ENCODE results near the gene RARA. TPM values are rescaled to one million over a fixed set of nuclear protein-coding genes. Genes with fewer than 3 reads are reported as not detected.

The RARA gene
- total RNA-seq (2014; rRNA removed; shearing (Covaris generic); ENCODE audit: low replicate concordance) = 8.9 and 11.2 TPM in 2 replicates

DNA sequence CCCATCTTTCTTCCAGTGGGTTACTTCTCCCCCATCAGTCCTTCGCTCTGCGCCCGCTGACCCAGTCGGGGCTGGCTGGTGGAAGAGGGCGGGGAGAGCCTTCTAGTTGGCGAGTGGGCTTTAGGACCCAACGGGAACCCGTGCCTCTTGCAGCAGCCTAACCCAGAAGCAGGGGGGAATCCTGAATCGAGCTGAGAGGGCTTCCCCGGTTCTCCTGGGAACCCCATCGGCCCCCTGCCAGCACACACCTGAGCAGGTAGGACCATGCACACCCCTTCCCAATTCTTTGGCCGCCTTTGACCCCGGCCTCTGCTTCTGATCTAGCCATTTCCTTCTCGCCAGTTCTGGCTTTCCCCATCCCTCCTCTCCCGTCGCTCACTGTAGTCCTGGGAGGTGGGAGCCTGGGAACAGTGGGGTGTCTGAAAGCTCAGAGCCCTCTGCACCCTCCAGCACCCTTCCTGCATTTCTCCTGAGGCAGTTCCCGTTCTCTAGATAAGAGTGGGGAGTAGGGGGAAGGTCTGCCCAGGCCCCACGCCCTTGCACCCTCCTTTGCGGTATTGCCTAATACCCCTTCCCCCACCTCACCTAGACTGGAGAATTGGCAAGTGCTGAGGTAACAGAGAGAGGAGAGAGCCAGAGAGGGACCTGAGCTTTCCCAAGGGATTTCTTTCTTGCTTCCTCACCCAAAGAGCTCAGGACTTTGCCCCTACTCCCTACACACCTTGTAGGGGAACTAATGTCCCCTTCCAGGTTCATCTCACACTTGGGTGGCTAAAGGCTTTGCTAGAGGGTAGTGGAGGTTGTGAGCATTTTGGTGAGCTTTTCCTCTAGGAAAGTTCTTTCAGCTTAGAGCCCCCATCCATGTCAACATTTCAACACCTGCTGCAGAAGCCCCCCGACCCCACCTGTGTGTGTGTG lies at the start of gene RARA:
TSS of gene RARA (plus strand) at position 150 of the 918 bp plus-strand sequence. CDS start 22,039 bp downstream, outside the sequence.
- no peak for DNase-seq
- no peak within 1 kb of the TSS for H3K4me3 ChIP-seq

DNA sequence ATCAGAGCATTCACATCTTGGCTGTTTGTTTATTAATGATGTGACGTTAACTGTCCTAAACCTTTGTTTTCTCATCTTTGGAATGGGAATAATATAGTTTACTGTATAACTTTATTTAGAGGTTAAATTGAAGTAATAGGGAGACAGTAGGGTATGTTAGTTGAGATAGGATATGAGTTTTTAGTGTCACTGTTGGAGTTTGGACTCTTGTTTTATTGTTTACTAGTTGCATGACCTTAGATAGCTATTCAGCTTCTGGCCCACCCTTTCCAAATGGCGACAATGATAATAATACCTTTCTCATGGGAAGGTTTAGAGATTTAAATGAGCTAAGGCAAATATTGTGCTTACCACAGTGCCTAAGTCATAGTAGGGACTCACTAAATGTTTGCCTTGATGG lies 49.5 kb upstream of the RARA start:
- peaks cover 54% of the 10 kb centered on the region for H3K36me3 ChIP-seq
- DNase-seq = no peak
- no peak overlapping the region for H3K4me3 ChIP-seq
- H3K9me3 ChIP-seq = no peaks in the 10 kb centered on the region
- H3K27me3 ChIP-seq = no peaks in the 10 kb centered on the region

More for the DNA sequence above, at the start of gene RARA:
- Histone ChIP-seq H3K27me3 (no peaks in the 10 kb centered on the region), H3K36me3 (peaks cover 4% of the 10 kb centered on the region; the same call in 1 of the 2 replicates), H3K9me3 (no peaks in the 10 kb centered on the region)

DNA sequence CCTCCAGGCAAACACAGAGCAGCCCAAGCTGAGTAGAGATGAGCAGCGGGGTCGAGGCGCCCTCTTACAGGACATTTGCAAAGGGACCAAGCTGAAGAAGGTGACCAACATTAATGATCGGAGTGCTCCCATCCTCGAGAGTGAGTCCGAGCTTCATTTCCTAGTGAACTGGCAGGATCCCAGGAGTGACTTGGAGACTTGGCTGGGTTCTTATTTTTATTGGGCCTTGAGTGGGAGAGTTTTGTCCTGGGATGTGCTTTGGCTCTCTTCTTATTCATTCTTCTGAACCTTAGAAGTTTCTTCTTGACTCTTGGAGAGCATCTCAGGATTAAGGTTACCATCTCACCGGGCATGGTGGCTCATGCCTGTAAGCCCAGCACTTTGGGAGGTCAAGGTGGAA lies 48.5 kb upstream of the RARA start:
- Histone ChIP-seq H3K4me3 (no peak overlapping the region), H3K27me3 (no peaks in the 10 kb centered on the region), H3K36me3 (peaks cover 61% of the 10 kb centered on the region), H3K9me3 (no peaks in the 10 kb centered on the region)
- no peak for DNase-seq

DNA sequence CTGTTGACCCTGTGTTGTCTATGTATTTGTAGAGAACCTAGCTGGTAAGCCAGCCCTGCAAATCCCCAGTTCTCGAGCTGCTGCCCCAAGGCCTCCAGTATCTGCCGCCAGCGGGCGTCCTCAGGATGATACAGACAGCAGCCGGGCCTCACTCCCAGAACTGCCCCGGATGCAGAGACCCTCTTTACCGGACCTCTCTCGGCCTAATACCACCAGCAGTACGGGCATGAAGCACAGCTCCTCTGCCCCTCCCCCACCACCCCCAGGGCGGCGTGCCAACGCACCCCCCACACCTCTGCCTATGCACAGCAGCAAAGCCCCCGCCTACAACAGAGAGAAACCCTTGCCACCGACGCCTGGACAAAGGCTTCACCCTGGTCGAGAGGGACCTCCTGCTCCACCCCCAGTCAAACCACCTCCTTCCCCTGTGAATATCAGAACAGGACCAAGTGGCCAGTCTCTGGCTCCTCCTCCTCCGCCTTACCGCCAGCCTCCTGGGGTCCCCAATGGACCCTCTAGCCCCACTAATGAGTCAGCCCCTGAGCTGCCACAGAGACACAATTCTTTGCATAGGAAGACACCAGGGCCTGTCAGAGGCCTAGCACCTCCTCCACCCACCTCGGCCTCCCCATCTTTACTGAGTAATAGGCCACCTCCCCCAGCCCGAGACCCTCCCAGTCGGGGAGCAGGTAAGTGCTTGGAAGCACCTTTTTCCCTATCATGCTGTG lies 44.4 kb upstream of the RARA start:
- no peak overlapping the region for H3K4me3 ChIP-seq
- no peaks in the 10 kb centered on the region for H3K9me3 ChIP-seq
- H3K36me3 ChIP-seq = peaks cover 55% of the 10 kb centered on the region
- DNase-seq = no peak
- no peaks in the 10 kb centered on the region for H3K27me3 ChIP-seq

DNA sequence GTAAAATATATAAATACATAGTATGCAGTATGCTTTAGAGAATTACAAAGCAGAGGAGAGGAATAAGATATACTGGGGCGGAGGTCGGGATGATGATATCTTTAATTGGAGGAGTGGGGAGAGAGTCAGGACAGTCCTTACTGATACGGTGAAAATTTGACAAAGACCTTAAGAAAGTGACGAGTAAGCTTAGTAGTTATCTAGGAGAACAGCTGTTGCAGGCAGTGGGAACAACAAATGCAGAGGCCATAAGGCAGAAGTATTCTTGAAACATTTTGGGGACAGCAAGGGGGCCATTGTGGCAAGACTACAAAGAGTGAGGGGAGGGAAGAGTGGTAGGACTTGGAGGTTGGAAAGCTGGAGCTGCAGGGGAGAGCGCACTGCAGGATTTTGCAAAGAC lies 43.6 kb upstream of the RARA start:
- Histone ChIP-seq H3K9me3 (no peaks in the 10 kb centered on the region), H3K36me3 (peaks cover 53% of the 10 kb centered on the region), H3K4me3 (no peak overlapping the region), H3K27me3 (no peaks in the 10 kb centered on the region)
- DNase-seq = no peak

DNA sequence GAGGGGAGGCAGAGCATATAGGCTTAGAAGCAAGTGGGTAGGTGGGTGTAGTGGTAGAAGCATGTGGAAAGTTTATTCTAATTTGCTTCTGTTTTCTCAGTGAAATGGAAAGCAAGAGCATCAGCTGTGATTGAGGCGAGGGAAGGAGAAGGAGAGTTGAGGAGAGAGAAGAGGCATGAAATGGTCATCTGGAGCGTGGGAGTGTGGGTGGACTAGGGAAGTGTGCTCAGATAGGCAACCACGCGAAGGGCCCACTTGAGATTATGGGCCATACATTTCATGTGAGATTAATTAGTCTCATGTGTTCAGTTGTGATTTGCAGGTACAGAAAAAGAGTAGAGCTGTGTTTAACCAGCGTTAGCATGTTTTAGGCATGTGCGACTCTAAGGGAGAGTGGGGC lies 42.1 kb upstream of the RARA start:
- H3K4me3 ChIP-seq = no peak overlapping the region
- H3K9me3 ChIP-seq = no peaks in the 10 kb centered on the region
- H3K27me3 ChIP-seq = no peaks in the 10 kb centered on the region
- peaks cover 56% of the 10 kb centered on the region for H3K36me3 ChIP-seq
- DNase-seq = no peak

DNA sequence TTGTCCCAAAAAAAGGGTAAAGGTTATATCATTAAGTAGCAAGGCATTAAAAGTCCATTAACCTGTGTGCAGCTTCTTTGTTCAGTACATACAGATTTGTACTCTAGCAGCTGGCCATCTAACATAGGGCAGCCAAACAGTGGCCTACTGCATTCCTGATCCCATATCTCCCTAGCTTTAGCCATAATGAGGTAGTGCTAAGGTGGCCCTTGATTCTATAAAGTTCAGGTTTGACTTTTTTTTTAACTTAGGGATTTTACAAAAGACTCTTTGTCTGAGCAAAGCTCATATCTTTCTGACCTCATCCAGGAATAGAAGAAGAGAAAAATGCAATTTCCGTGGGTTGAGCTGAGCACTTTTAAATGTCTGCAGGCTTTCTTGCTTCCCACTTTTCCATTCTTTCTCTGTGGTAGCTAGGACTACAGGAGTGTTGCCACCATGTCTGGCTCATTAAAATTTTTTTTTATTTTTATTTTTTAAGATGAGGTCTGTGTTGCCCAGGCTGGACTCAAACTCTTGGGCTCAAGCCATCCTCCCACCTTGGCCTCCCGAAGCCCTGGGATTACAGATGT lies 40.8 kb upstream of the RARA start:
- DNase-seq = no peak
- no peaks in the 10 kb centered on the region for H3K9me3 ChIP-seq
- H3K36me3 ChIP-seq = peaks cover 59% of the 10 kb centered on the region
- no peaks in the 10 kb centered on the region for H3K27me3 ChIP-seq
- H3K4me3 ChIP-seq = no peak overlapping the region

DNA sequence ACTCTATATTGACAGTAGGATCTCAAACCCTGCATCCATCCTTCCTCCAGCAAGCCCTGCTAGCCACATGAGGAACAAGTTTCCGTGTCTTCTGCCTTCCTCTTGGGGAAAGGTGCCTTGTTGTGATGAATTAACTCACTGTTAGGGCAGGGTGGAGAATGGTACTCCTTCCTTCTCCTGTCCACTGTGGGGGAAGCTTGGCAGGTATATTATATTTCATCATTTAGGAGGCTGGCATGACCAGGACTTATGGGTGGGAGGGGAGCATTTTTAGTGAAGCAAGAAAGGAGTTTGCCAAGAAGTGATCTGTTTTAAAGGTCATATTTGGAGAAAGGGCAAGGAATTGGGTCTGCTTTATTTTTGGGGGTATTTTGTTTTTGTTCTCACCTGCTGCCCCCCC lies 30.6 kb upstream of the RARA start:
- Histone ChIP-seq H3K9me3 (no peaks in the 10 kb centered on the region), H3K27me3 (no peaks in the 10 kb centered on the region), H3K4me3 (no peak overlapping the region), H3K36me3 (peaks cover 60% of the 10 kb centered on the region)
- no peak for DNase-seq

DNA sequence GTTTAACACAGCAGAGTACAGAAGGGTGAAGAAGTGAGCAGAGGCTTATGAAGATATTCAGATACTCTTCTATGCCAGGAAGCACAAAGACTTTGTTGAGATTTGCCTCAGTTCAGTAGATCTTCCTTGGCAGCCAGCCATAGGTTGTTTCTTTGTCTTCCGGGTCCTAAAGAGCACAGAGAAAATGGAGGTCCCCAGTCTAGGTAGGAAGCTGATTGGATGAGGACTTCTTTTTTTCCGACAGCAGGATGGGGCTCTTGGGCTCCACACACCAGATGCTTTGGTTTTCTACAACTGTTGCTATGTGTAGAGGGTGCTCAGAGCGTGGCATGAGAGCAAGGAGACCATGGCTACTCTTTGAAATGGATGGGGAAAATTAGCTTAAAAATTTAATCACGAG lies 29.6 kb upstream of the RARA start:
- Histone ChIP-seq H3K4me3 (no peak overlapping the region), H3K36me3 (peaks cover 54% of the 10 kb centered on the region), H3K9me3 (no peaks in the 10 kb centered on the region), H3K27me3 (no peaks in the 10 kb centered on the region)
- no peak for DNase-seq

DNA sequence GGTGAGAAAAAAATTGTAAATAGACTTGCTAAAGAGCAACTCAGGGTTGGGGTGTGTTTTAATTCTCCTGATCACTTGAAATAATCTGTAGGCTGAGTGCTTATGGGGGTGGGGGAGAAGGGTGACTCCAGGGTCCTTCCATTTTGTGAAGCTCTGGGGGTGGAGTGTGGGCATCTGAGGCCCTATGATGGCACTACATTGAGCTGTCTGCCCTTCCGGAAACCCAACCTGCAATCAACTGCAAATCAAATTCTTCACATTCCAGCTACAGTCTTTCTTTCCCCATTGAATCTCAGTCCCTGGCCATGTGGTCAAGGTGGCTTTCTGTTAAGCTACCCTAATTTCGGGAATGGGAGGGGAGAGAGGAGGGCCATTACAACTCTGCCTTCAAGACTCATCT lies 27.3 kb upstream of the RARA start:
- Histone ChIP-seq H3K9me3 (no peaks in the 10 kb centered on the region), H3K27me3 (no peaks in the 10 kb centered on the region), H3K4me3 (no peak overlapping the region), H3K36me3 (peaks cover 44% of the 10 kb centered on the region)
- no peak for DNase-seq

DNA sequence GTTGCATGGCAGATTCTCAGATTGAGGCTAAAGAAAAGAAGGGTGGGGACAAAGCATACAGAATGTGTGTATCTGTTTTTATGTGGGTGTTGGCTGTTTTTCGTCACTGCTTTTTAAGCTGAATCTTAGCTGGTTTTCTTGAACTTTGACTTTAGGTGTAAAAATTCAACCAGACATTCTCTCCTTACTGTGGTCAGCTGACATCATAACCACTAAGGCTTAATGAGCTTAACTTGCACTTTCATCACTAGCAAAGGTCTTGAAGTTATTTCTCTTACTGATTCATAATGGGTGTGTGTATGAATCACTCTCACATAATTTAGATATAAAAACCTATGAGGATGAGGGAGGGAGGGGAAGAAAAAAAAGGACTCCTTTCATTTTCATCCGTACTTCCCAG lies 25.3 kb upstream of the RARA start:
- peak overlapping the region; percentile 37 for H3K4me3 ChIP-seq
- DNase-seq = no peak
- no peaks in the 10 kb centered on the region for H3K9me3 ChIP-seq
- peaks cover 31% of the 10 kb centered on the region for H3K36me3 ChIP-seq
- no peaks in the 10 kb centered on the region for H3K27me3 ChIP-seq

DNA sequence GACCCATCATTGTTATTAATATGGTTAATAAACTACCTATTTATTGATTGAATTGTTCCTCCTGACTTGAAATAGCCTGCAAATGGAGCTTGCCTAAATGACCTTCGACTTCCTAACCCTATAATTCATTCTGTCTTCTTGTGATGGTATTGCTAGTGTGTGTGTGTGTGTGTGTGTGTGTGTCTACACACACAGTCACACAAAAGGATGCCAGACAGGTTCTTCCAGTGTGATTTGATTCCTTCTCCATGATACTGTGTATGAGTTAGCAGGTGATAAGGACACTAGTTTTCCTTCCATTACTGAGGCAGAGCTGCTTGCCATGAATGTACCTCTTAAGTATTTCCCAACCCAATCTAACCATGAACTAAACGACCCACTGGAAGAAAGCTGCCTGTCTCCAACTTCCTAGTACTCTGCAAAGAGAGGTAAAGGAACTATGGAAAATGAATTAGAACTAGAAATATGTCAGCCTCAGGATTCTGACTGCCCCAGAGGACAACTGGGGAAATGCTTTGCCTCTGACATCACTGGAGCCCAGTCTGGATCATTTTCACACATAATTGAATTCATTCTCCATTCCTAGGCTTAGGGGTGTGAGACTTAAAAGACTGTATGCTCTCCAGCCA lies 24.8 kb upstream of the RARA start:
- DNase-seq = peak; percentile 65
- no peaks in the 10 kb centered on the region for H3K9me3 ChIP-seq
- H3K4me3 ChIP-seq = peak overlapping the region; percentile 37
- H3K36me3 ChIP-seq = peaks cover 33% of the 10 kb centered on the region
- H3K27me3 ChIP-seq = no peaks in the 10 kb centered on the region

DNA sequence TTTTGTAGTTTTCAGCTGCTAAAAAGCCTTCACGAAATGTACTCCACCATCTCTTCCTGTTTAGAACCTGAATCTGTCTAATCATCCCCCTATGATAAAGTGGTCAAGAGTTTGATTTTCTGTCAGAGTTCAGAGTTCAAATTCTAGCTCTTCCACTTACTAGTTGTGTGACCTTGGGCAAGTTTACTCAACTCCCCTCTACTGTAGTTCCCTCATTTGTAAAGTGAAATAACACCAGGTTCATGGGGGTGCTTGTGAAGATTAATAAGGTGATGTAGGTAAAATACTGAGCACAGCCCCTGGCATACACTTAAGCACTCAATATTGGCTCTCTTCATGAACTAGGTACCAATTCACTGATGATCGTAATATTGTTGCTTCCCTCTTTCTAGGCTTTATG lies 22.5 kb upstream of the RARA start:
- no peaks in the 10 kb centered on the region for H3K27me3 ChIP-seq
- peaks cover 37% of the 10 kb centered on the region for H3K36me3 ChIP-seq
- H3K9me3 ChIP-seq = no peaks in the 10 kb centered on the region
- H3K4me3 ChIP-seq = no peak overlapping the region
- DNase-seq = no peak

DNA sequence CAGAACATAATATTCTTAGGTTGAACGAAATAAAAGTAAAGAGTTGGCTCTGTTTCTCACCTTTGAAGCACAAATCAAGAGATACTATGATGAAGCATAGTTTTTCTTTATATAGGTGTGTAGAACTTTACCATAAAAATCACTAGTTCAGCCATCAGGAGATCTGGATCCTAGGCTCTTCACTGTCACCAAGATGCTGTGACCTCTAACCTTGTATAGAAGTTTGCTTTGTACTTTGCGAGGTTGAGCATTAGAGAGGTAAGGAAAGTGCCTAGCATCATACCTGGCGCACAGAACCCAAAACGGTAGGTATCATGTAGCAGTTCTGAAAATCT lies 21.9 kb upstream of the RARA start:
- H3K27me3 ChIP-seq = no peaks in the 10 kb centered on the region
- no peaks in the 10 kb centered on the region for H3K9me3 ChIP-seq
- H3K36me3 ChIP-seq = peaks cover 42% of the 10 kb centered on the region
- DNase-seq = no peak
- H3K4me3 ChIP-seq = 0 out of 2 replicates have a peak overlapping the region, but pooled peaks have one; percentile 6

DNA sequence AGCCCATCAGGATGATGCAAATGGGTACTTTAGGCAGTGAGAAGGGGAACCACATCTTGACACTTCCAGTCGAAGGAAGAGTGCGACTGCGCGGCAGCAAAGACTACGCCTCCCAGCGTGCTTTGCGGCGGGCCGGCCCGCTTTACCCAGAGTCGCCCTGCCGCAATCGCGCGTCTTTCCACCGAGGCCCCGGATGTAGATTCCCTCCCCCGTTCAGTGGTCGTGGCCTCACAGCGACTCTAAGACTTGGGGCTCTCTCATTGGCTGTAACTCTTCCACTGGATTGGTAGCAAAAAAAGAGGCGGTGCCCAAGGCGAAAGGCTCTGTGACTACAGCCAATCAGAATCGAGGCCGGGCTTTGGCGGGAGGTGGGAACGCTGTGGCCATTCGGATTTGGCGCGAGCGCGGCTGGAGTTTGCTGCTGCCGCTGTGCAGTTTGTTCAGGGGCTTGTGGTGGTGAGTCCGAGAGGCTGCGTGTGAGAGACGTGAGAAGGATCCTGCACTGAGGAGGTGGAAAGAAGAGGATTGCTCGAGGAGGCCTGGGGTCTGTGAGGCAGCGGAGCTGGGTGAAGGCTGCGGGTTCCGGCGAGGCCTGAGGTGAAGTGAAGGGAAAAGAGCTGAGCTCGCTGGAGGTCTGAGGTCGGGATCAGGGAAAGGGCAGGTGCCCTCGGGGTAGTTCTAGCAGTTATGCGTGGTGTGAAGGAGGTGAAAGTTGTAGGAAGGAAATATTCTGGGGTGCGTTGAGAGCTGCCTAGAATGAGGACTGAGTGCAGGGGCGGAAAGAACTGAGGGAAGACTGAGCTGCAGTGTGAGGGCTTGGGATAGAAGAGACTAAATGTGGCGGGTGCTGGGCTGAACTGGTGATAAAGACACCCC lies 21.2 kb upstream of the RARA start, which contains the start of gene CDC6:
TSS of gene CDC6 (plus strand) at position 386 of the 876 bp plus-strand sequence. CDS start 1,542 bp downstream, outside the sequence.
- peak; percentile 99 for DNase-seq
- peaks cover 41% of the 10 kb centered on the region for H3K36me3 ChIP-seq
- no peaks in the 10 kb centered on the region for H3K27me3 ChIP-seq

More for the DNA sequence above, 21.2 kb upstream of the RARA start, which contains the start of gene CDC6:
- Histone ChIP-seq H3K4me3 (peak within 1 kb of the TSS; percentile 94), H3K9me3 (no peaks in the 10 kb centered on the region)
